ENCODE data around the gene FLT1. TPM values are rescaled to one million over a fixed set of nuclear protein-coding genes. Genes with fewer than 3 reads are reported as not detected.

FLT1 gene
- total RNA-seq, 3 donors from 2014 or later = 17.0 to 44.6 (median 29.0) TPM

GRCh38 chr13:28339419-28339818 is 155.5 kb downstream of the FLT1 start:
- intact Hi-C loops (cut with DNase I; ENCODE audit: low total_unique reads) = no loop called here
- no peaks in the 10 kb centered on the region for H3K9me3 ChIP-seq
- H3K4me1 ChIP-seq = no peaks in the 10 kb centered on the region
- H3K27me3 ChIP-seq = no peaks in the 10 kb centered on the region
- no peak overlapping the region for H3K27ac ChIP-seq
- H3K4me3 ChIP-seq = no peak overlapping the region
- TF ChIP-seq POLR2A (IDR thresholded peaks at IDR 0.05) (no peak), POLR2AphosphoS5 (IDR thresholded peaks at IDR 0.05) (no peak)
- TF ChIP-seq, protein P1, sequence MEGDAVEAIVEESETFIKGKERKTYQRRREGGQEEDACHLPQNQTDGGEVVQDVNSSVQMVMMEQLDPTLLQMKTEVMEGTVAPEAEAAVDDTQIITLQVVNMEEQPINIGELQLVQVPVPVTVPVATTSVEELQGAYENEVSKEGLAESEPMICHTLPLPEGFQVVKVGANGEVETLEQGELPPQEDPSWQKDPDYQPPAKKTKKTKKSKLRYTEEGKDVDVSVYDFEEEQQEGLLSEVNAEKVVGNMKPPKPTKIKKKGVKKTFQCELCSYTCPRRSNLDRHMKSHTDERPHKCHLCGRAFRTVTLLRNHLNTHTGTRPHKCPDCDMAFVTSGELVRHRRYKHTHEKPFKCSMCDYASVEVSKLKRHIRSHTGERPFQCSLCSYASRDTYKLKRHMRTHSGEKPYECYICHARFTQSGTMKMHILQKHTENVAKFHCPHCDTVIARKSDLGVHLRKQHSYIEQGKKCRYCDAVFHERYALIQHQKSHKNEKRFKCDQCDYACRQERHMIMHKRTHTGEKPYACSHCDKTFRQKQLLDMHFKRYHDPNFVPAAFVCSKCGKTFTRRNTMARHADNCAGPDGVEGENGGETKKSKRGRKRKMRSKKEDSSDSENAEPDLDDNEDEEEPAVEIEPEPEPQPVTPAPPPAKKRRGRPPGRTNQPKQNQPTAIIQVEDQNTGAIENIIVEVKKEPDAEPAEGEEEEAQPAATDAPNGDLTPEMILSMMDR (IDR thresholded peaks at IDR 0.05) = no peak
- DNase-seq (ENCODE audit: low spot score in 2 of 2) = no peak
- no peaks in the 10 kb centered on the region for H3K36me3 ChIP-seq

- TF ChIP-seq POLR2A (IDR thresholded peaks at IDR 0.05) = no peak
- TF ChIP-seq, protein P1 (IDR thresholded peaks at IDR 0.05) = no peak
- no peak for TF ChIP-seq POLR2AphosphoS5 (IDR thresholded peaks at IDR 0.05)
- Histone ChIP-seq H3K4me1 (no peaks in the 10 kb centered on the region), H3K9me3 (no peaks in the 10 kb centered on the region), H3K4me3 (peak overlapping the region in 1 of 3 donors; percentile 2), H3K27me3 (no peaks in the 10 kb centered on the region), H3K27ac (no peak overlapping the region), H3K36me3 (no peaks in the 10 kb centered on the region)
- intact Hi-C loops (cut with DNase I; ENCODE audit: low total_unique reads) = no loop called here
- DNase-seq (ENCODE audit: low spot score in 2 of 2) = no peak
Measured at GRCh38 chr13:28338742-28339141, 156.2 kb downstream of the FLT1 start.

GRCh38 chr13:28338006-28338574 is 156.8 kb downstream of the FLT1 start:
- peak overlapping the region in 1 of 2 donors; percentile 10 for H3K27ac ChIP-seq
- H3K36me3 ChIP-seq = no peaks in the 10 kb centered on the region
- no peak for TF ChIP-seq POLR2A (IDR thresholded peaks at IDR 0.05)
- TF ChIP-seq POLR2AphosphoS5 (IDR thresholded peaks at IDR 0.05) = no peak
- no peak for DNase-seq (ENCODE audit: low spot score in 2 of 2)
- no peaks in the 10 kb centered on the region for H3K4me1 ChIP-seq
- H3K9me3 ChIP-seq = no peaks in the 10 kb centered on the region
- no peaks in the 10 kb centered on the region for H3K27me3 ChIP-seq
- intact Hi-C loops (cut with DNase I; ENCODE audit: low total_unique reads) = no loop called here
- peak overlapping the region in 1 of 3 donors; percentile 2 for H3K4me3 ChIP-seq

GRCh38 chr13:28337166-28338005 is 157.5 kb downstream of the FLT1 start:
- no peak for DNase-seq (ENCODE audit: low spot score in 2 of 2)
- no peaks in the 10 kb centered on the region for H3K36me3 ChIP-seq
- intact Hi-C loops (cut with DNase I; ENCODE audit: low total_unique reads) = no loop called here
- peak overlapping the region in 1 of 2 donors; percentile 45 for H3K27ac ChIP-seq
- H3K4me3 ChIP-seq = no peak overlapping the region
- no peaks in the 10 kb centered on the region for H3K4me1 ChIP-seq
- H3K9me3 ChIP-seq = no peaks in the 10 kb centered on the region
- TF ChIP-seq POLR2AphosphoS5 (IDR thresholded peaks at IDR 0.05) (no peak), POLR2A (IDR thresholded peaks at IDR 0.05) (no peak)
- TF ChIP-seq, protein P1 (IDR thresholded peaks at IDR 0.05) = no peak
- no peaks in the 10 kb centered on the region for H3K27me3 ChIP-seq

- no peaks in the 10 kb centered on the region for H3K9me3 ChIP-seq
- no peaks in the 10 kb centered on the region for H3K4me1 ChIP-seq
- no peak for DNase-seq (ENCODE audit: low spot score in 2 of 2)
- no peak overlapping the region for H3K27ac ChIP-seq
- H3K36me3 ChIP-seq = no peaks in the 10 kb centered on the region
- TF ChIP-seq, protein P1 (IDR thresholded peaks at IDR 0.05) = no peak
- TF ChIP-seq POLR2AphosphoS5 (IDR thresholded peaks at IDR 0.05) = no peak
- TF ChIP-seq POLR2A (IDR thresholded peaks at IDR 0.05) = no peak
- H3K4me3 ChIP-seq = no peak overlapping the region
- H3K27me3 ChIP-seq = no peaks in the 10 kb centered on the region
- intact Hi-C loops (cut with DNase I; ENCODE audit: low total_unique reads) = no loop called here
Measured at GRCh38 chr13:28336193-28336657, 158.7 kb downstream of the FLT1 start.

Data from breast epithelium (tissue), 4 donors.